Stimulated activated CD8-positive, alpha-beta memory T cell treated with anti-CD3 and anti-CD28 coated beads, Interleukin-4, amount 100 ng/mL, for 48 hours (primary cell): ENCODE results near the gene EZH1.

ENCODE experiments used
- DNase-seq: peaks from one replicate; pipeline ENCODE4 v3.0.0-alpha.2; 2020

Gene EZH1

DNA sequence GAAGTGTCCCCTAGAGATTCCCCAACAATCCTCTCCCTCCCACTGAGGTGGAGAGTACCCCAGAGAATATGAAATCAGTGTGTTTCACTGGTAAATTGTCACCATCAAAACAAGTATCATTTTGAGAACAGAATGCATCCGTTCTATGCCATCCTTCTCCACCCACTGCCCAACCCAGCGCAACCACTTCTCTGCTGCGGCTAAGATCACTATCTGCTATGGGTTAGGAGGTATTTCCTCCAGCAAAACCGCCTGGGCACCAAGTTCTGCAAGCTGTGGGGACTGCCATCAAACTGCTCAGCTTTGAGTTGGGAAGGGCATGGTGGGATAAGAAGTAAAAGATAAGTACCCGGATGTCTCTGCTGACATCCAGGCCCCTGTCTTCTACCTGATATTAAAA lies 38.1 kb downstream of the EZH1 start:
- peak; percentile 79 for DNase-seq

GRCh38 chr17:42704837-42705494 lies 39.9 kb downstream of the EZH1 start:
- peak; percentile 54 for DNase-seq

DNA sequence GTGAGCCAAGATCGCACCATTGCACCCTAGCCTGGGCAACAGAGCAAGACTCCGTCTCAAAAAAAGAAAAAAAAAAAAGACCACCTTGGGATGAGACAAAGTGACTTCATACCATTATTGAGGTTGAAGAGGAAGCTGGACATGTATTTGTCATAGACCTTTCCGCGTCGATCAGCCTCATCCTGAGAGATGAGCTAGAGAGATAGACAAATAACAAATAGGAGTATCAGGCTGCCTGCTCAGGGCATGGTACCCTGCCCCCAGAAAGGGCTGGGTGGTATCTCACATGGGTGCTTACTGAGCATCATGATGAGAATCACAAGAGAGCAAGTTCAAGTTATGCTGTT lies 40.4 kb downstream of the EZH1 start:
- no peak for DNase-seq

DNA sequence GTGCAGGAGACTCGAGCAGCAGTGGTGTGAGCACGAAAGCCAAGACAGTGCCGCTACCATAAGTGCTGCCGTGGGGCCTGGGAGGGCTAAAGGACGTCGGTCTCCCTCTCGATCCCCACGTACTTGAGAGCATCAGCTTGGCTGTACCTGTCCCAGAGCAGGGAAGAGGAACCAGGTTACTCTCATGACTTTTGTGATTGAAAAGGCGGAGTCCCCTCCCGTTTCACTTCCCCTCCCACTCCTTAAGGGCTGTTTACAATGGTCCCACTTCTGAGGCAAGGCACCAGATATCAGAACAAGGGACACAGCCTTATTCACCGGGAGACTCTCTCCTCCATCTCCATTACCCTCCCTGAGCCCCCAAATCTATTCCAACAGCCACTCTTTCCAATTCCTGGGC lies 42.4 kb downstream of the EZH1 start:
- DNase-seq = no peak

GRCh38 chr17:42700586-42701289 lies 44.1 kb downstream of the EZH1 start:
- DNase-seq = no peak

- DNase-seq = no peak
These were observed 45.5 kb downstream of the EZH1 start for GRCh38 chr17:42699415-42699740.

GRCh38 chr17:42698736-42699414 lies 46.0 kb downstream of the EZH1 start:
- DNase-seq = no peak

- no peak for DNase-seq
These were observed 47.6 kb downstream of the EZH1 start for GRCh38 chr17:42697108-42697811.

DNA sequence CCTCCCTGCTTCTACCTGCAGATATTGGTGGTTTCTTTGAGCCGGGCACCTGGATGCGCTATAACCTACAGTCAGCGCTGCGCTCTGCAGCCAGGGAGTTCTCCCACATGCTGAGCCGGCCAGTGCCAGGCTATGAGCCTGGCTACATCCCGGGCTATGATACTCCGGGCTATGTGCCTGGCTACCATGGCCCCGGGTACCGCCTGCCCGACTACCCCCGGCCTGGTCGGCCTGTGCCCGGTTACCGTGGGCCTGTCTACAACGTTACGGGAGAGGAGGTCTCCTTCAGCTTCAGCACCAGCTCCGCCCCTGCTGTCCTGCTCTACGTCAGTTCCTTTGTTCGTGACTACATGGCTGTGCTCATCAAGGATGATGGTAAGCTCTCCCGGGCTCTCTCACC lies 49.3 kb downstream of the EZH1 start:
- DNase-seq = no peak

GRCh38 chr17:42694524-42694923 lies 50.3 kb downstream of the EZH1 start:
- DNase-seq = no peak

- DNase-seq = no peak
These were observed 52.4 kb downstream of the EZH1 start for GRCh38 chr17:42692489-42692888.

DNA sequence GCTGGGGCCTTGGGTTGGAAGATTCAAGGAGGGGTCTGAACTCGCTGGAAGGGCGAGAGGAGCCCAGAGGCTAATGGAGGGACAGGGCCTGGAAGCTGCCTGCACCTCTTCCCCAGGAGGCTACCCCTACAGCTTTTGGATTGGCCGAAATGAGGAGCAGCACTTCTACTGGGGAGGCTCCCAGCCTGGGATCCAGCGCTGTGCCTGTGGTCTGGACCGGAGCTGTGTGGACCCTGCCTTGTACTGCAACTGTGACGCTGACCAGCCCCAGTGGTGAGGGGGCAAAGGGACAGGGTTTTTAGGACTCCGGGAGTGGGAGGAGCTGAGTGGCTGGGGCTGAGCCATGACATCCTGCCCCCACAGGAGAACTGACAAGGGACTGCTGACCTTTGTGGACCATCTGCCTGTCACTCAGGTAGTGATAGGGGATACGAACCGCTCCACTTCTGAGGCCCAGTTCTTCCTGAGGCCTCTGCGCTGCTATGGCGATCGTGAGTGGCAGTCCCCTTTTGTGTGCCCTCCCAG lies 53.8 kb downstream of the EZH1 start:
- DNase-seq = no peak

DNA sequence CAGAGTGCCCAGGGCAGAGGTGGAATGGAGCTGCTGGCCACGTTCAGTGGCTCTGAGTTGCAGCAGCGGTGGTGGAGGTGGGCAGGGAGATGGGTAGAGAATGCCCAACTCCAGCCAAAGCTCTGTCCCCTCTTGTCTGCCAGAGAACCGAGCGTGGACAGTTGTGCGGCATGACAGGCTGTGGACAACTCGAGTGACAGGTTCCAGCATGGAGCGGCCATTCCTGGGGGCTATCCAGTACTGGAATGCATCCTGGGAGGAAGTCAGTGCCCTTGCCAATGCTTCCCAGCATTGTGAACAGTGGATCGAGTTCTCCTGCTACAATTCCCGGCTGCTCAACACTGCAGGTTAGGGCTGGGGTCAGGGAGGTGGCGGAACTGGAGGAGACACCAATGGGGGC lies 54.2 kb downstream of the EZH1 start:
- DNase-seq = no peak

- DNase-seq = no peak
These were observed 57.0 kb downstream of the EZH1 start for GRCh38 chr17:42687707-42688320.

GRCh38 chr17:42686520-42687128 lies 58.2 kb downstream of the EZH1 start:
- no peak for DNase-seq

DNA sequence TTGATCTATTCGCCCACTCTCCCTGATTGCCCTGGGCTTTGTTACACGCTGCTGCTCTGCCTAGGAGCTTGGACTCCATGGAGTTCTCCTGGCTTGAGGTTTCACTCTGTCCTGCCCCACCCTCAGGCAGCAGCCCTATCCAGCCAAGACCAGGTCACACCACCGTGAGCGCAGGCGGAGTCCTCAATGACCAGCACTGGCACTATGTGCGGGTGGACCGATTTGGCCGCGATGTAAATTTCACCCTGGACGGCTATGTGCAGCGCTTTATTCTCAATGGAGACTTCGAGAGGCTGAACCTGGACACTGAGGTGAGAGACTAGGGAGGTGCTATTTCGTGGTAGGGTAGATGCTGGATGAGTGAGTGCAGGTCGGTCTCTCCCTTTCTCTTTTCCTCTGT lies 59.0 kb downstream of the EZH1 start:
- no peak for DNase-seq

DNA sequence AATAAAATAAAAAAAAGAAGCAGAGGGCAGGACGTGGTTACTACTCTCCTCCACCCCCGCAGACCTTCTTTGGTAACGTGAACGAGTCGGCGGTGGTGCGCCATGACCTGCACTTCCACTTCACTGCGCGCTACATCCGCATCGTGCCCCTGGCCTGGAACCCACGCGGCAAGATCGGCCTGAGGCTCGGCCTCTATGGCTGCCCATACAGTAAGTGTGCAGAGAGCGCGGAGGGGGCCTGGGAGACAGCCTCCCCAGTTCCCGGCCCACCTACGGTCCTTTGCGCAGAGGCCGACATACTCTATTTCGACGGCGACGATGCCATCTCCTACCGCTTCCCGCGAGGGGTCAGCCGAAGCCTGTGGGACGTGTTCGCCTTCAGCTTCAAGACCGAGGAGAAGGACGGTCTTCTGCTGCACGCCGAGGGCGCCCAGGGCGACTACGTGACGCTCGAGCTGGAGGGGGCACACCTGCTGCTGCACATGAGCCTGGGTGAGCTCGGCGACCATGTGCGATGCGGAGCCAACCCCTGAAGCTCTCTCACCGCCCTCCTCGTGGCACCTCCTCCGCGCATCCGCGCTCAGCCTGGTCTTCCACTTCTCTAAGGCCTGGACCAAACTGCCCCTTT lies 59.8 kb downstream of the EZH1 start:
- no peak for DNase-seq

DNA sequence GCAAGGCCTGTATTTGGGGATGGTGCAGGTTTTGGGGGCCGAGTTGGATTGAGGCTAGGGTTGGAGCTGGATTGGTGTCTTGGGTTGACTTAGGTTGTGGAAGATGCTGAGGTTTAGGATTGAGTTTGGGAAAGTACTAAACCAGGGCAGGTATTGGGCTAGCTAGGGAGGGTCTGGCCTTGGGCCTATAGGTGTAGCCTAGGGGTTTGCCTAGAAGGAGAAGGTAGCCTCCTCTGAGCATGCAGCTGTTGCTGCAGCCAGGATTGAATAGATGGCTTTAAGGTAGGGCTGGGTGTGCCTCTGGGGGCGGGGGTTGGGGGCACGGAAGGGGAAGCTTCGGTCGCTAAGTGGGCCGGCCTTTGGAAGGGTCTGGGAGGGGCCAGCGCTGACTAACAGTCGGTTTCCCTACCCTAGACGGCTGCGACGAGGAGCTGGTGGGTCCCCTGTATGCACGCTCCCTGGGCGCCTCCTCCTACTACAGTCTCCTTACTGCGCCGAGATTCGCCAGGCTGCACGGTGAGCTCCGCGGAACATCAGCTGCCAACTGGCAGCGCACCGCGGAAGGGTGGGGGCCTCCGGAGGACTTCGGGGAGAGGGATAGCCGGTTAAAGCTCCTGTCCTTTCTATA lies 61.3 kb downstream of the EZH1 start:
- DNase-seq = peak; percentile 36

DNA sequence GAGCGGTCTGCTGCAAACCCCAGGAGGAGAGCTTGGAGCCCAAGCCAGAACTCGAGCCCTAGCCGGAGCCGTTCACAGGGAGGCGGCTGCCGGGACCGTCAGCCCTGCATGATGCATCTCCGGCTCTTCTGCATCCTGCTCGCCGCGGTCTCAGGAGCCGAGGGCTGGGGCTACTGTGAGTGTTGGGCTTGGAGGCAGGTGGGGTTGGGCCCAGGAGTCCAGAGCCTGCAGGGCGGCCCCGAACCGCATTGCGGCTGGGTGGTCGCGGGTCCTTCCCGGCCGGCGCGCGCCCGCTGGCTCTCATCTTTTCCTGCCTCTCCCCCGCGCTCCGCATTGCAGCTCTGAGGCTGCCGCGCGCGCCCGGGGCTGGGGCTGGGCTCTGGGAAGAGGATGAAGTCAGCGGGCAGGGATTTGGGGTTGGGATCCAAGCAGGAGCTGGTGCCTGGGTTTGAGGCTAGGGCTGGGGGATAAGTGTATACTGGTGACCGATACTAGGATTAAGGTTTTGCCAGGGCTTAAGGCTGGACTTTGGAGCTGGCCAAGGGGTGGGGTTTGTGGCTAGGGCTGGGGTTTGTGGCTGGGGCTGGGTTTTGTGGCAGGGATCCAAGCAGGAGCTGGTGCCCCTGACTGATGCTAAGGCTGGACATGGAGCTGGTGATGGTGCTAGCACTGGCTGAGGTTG lies 62.0 kb downstream of the EZH1 start:
- peak; percentile 49 for DNase-seq

- peak; percentile 43 for DNase-seq
These were observed 62.7 kb downstream of the EZH1 start, which contains the start of gene CNTNAP1 for GRCh38 chr17:42681976-42682721. Gene CNTNAP1 (plus strand): TSS chr17:42682531. CDS start chr17:42682830, 299 bp downstream.
